GM23338 (cell line): Measurements from ENCODE around the gene ITGA2. TPM values are rescaled to one million over a fixed set of nuclear protein-coding genes. Genes with fewer than 3 reads are reported as not detected.

Experiments
- ATAC-seq: fragments of 200-7000 bp; cut with Tn5 transposase; 3 replicates; pipeline ENCODE4 v1.9.1; 2020
- DNase-seq: peaks from one replicate; pipeline ENCODE4 v3.0.0-alpha.2; 2015; ENCODE audit warnings: low spot score
- H2AFZ ChIP-seq: fragments of 200-600 bp; sonication (generic); 2 replicates; pipeline ENCODE4 v1.8.0; 2016; ENCODE audit warnings: antibody characterized with exemption, mild to moderate bottlenecking, moderate library complexity
- H3F3A ChIP-seq: fragments of 200-600 bp; sonication (generic); replicated peaks from 2 replicates; pipeline ENCODE4 v1.8.0; 2017; ENCODE audit warnings: antibody characterized with exemption, mixed run types, low read depth
- H3K27ac ChIP-seq: fragments of 200-600 bp; sonication (generic); 2 replicates; pipeline ENCODE4 v1.6.1; 2016; ENCODE audit warnings: low read depth
- H3K27me3 ChIP-seq: fragments of 200-600 bp; sonication (generic); 2 replicates; pipeline ENCODE4 v1.8.0; 2016; ENCODE audit warnings: mild to moderate bottlenecking, mixed run types, moderate library complexity; ENCODE audit not compliant: insufficient read depth
- H3K36me3 ChIP-seq: fragments of 200-600 bp; sonication (generic); 2 replicates; pipeline ENCODE4 v1.8.0; 2016; ENCODE audit warnings: mild to moderate bottlenecking; ENCODE audit not compliant: insufficient read depth
- H3K4me1 ChIP-seq: fragments of 200-600 bp; sonication (generic); 2 replicates; pipeline ENCODE4 v1.8.0; 2016; ENCODE audit warnings: mild to moderate bottlenecking, moderate library complexity; ENCODE audit not compliant: insufficient read depth
- H3K4me2 ChIP-seq: fragments of 200-600 bp; sonication (generic); 2 replicates; pipeline ENCODE4 v1.7.1; 2017; ENCODE audit warnings: mixed run types
- H3K4me3 ChIP-seq: fragments of 200-600 bp; sonication (generic); 2 replicates; pipeline ENCODE4 v1.6.1; 2016; ENCODE audit warnings: mixed run types
- H3K79me2 ChIP-seq: fragments of 200-600 bp; sonication (generic); replicated peaks from 2 replicates; pipeline ENCODE4 v1.8.0; 2017; ENCODE audit warnings: mild to moderate bottlenecking; ENCODE audit not compliant: insufficient read depth
- H3K9me2 ChIP-seq: fragments of 200-600 bp; sonication (generic); 2 replicates; pipeline ENCODE4 v1.8.0; 2017; ENCODE audit not compliant: insufficient read depth
- H4K20me1 ChIP-seq: fragments of 200-600 bp; sonication (generic); replicated peaks from 2 replicates; pipeline ENCODE4 v1.8.0; 2017; ENCODE audit warnings: mild to moderate bottlenecking; ENCODE audit not compliant: insufficient read depth
- H3K27ac Mint-ChIP-seq: 2 replicates; pipeline ENCODE4 v1.8.0; 2020; ENCODE audit warnings: inconsistent platforms, mild to moderate bottlenecking, moderate library complexity, mixed read lengths
- H3K27me3 Mint-ChIP-seq: 3 replicates; pipeline ENCODE4 v1.8.0; 2022; ENCODE audit warnings: low read depth, mild to moderate bottlenecking, moderate library complexity, mixed read lengths, inconsistent platforms; ENCODE audit not compliant: insufficient read depth, poor library complexity
- H3K36me3 Mint-ChIP-seq: 3 replicates; pipeline ENCODE4 v1.8.0; 2021; ENCODE audit warnings: low read depth, mild to moderate bottlenecking, inconsistent platforms, moderate library complexity, mixed read lengths
- H3K4me1 Mint-ChIP-seq: 3 replicates; pipeline ENCODE4 v1.8.0; 2020; ENCODE audit warnings: mild to moderate bottlenecking, inconsistent platforms, mixed read lengths
- H3K4me3 Mint-ChIP-seq: 3 replicates; pipeline ENCODE4 v1.8.0; 2021; ENCODE audit warnings: moderate library complexity, mild to moderate bottlenecking, inconsistent platforms, mixed read lengths
- H3K9me3 Mint-ChIP-seq: 3 replicates; pipeline ENCODE4 v1.8.0; 2020; ENCODE audit warnings: moderate library complexity, mild to moderate bottlenecking, inconsistent platforms, mixed read lengths
- CREB1 ChIP-seq: fragments of 250-450 bp; sonication (Bioruptor Pico); IDR thresholded peaks from 2 replicates; pipeline ENCODE4 v1.5.0; 2020; ENCODE audit warnings: low read depth, mild to moderate bottlenecking, moderate library complexity
- ETS1 ChIP-seq: IDR thresholded peaks from 2 replicates; pipeline ENCODE4 v1.6.1; 2016; ENCODE audit warnings: antibody characterized with exemption
- EZH2 ChIP-seq: fragments of 200-600 bp; sonication (generic); IDR thresholded peaks from one replicate; pipeline ENCODE4 v1.8.0; 2017; ENCODE audit warnings: antibody characterized with exemption, mild to moderate bottlenecking, low read depth; ENCODE audit not compliant: unreplicated experiment
- EZH2phosphoT487 ChIP-seq: fragments of 200-600 bp; sonication (generic); IDR thresholded peaks from one replicate; pipeline ENCODE4 v1.8.1; 2018; ENCODE audit warnings: antibody characterized with exemption; ENCODE audit not compliant: unreplicated experiment
- JUNB ChIP-seq: IDR thresholded peaks from one replicate; pipeline ENCODE4 v1.6.1; 2016; ENCODE audit warnings: antibody characterized with exemption; ENCODE audit not compliant: unreplicated experiment
- NANOG ChIP-seq: IDR thresholded peaks from 2 replicates; pipeline ENCODE4 v1.6.1; 2016; ENCODE audit warnings: antibody characterized with exemption, borderline replicate concordance
- REST ChIP-seq: IDR thresholded peaks from one replicate; pipeline ENCODE4 v1.6.1; 2018; ENCODE audit warnings: antibody characterized with exemption; ENCODE audit not compliant: unreplicated experiment
- STAT1 ChIP-seq: IDR thresholded peaks from one replicate; pipeline ENCODE4 v1.6.1; 2016; ENCODE audit warnings: antibody characterized with exemption; ENCODE audit not compliant: unreplicated experiment
- ZNF114 ChIP-seq: fragments of 250-450 bp; sonication (Bioruptor Pico); IDR thresholded peaks from 2 replicates; pipeline ENCODE4 v1.5.0; 2020; ENCODE audit warnings: mild to moderate bottlenecking, moderate library complexity
- ZNF331 ChIP-seq: fragments of 250-450 bp; sonication (Bioruptor Pico); IDR thresholded peaks from 2 replicates; pipeline ENCODE4 v1.5.0; 2020; ENCODE audit warnings: low read depth, mild to moderate bottlenecking, moderate library complexity
- polyA plus RNA-seq: library from polyadenylated mRNA; unstranded; fragments of >200 nt; fragmentation: Nextera tagmentation; extraction: Ambion mirVana; gene quantifications from 2 replicates; pipeline ENCODE4 v1.2.1, GENCODE V29; 2016
- total RNA-seq: library from RNA; depleted of rRNA; stranded (reverse); fragments of >200 nt; shearing (Covaris generic); gene quantifications from 2 replicates; pipeline ENCODE4 v1.2.3, GENCODE V29; 2014
- TF ChIP-seq, protein P1 (sequence below): fragments of 250-450 bp; sonication (Bioruptor Pico); IDR thresholded peaks from 2 replicates; pipeline ENCODE4 v1.5.0; 2020; ENCODE audit warnings: mild to moderate bottlenecking, moderate library complexity

Gene ITGA2
- total and polyA plus RNA-seq, 2 experiments from 2014 or later = 2.6 to 7.1 TPM

DNA sequence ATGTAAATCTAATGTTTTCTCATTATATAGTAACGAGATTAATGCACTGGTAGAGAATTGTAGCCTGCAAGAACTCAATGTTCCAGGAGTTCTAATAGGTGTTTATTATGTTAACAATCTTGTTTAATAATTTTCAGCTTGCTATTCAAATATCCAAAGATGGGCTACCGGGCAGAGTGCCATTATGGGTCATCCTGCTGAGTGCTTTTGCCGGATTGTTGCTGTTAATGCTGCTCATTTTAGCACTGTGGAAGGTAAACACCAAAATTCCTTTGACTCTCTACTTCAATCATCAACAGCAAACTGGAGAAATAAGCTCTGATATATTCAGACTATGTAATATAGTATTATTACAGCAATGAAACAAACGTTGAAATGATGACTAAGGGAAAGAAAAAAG lies 41.9 kb upstream of the ITGA2 start:
- no peaks in the 10 kb centered on the region for H4K20me1 ChIP-seq
- Mint-ChIP-seq H3K27ac (no peak overlapping the region), H3K27me3 (no peaks in the 10 kb centered on the region), H3K4me1 (no peaks in the 10 kb centered on the region), H3K36me3 (no peaks in the 10 kb centered on the region), H3K4me3 (no peak overlapping the region), H3K9me3 (no peaks in the 10 kb centered on the region)
- ATAC-seq = no peak
- no peaks in the 10 kb centered on the region for H3F3A ChIP-seq
- TF ChIP-seq ZNF331 (CRISPR knock-in tag) (no peak), REST (no peak), STAT1 (no peak), EZH2 (no peak), JUNB (no peak)
- no peaks in the 10 kb centered on the region for H3K27me3 ChIP-seq
- H3K27ac ChIP-seq = no peak overlapping the region
- H3K4me3 ChIP-seq = no peak overlapping the region
- no peaks in the 10 kb centered on the region for H3K9me2 ChIP-seq
- no peaks in the 10 kb centered on the region for H3K79me2 ChIP-seq
- no peak overlapping the region for H2AFZ ChIP-seq
- no peak for DNase-seq
- H3K4me1 ChIP-seq = no peaks in the 10 kb centered on the region
- no peak overlapping the region for H3K4me2 ChIP-seq
- no peaks in the 10 kb centered on the region for H3K36me3 ChIP-seq

DNA sequence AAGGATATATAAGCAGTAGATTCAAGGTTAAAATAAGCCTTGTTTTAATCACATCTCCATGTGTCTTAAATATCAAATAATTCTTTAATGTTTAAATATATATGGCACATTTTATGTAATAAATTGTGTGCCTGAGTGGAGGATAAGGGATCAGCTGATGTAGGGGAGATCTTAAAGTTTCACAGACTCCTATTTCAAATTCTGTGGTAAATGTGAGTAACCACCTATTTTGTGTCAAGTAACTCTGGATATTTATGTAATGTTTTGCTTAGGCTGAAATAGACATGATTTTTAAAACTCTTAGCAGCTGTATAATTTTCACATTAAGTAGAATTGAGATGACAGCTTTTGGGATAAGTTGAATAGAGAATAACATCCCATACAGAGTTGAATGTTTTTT lies 41.3 kb upstream of the ITGA2 start:
- ATAC-seq (no peak), DNase-seq (no peak)
- no peaks in the 10 kb centered on the region for H3K4me1 ChIP-seq
- no peak overlapping the region for H3K4me3 ChIP-seq
- H4K20me1 ChIP-seq = no peaks in the 10 kb centered on the region
- no peaks in the 10 kb centered on the region for H3K79me2 ChIP-seq
- no peak overlapping the region for H3K4me2 ChIP-seq
- TF ChIP-seq EZH2phosphoT487 (no peak), NANOG (no peak), EZH2 (no peak), CREB1 (CRISPR knock-in tag) (no peak), STAT1 (no peak), JUNB (no peak), ZNF114 (CRISPR knock-in tag) (no peak), ETS1 (no peak)
- TF ChIP-seq, protein P1, sequence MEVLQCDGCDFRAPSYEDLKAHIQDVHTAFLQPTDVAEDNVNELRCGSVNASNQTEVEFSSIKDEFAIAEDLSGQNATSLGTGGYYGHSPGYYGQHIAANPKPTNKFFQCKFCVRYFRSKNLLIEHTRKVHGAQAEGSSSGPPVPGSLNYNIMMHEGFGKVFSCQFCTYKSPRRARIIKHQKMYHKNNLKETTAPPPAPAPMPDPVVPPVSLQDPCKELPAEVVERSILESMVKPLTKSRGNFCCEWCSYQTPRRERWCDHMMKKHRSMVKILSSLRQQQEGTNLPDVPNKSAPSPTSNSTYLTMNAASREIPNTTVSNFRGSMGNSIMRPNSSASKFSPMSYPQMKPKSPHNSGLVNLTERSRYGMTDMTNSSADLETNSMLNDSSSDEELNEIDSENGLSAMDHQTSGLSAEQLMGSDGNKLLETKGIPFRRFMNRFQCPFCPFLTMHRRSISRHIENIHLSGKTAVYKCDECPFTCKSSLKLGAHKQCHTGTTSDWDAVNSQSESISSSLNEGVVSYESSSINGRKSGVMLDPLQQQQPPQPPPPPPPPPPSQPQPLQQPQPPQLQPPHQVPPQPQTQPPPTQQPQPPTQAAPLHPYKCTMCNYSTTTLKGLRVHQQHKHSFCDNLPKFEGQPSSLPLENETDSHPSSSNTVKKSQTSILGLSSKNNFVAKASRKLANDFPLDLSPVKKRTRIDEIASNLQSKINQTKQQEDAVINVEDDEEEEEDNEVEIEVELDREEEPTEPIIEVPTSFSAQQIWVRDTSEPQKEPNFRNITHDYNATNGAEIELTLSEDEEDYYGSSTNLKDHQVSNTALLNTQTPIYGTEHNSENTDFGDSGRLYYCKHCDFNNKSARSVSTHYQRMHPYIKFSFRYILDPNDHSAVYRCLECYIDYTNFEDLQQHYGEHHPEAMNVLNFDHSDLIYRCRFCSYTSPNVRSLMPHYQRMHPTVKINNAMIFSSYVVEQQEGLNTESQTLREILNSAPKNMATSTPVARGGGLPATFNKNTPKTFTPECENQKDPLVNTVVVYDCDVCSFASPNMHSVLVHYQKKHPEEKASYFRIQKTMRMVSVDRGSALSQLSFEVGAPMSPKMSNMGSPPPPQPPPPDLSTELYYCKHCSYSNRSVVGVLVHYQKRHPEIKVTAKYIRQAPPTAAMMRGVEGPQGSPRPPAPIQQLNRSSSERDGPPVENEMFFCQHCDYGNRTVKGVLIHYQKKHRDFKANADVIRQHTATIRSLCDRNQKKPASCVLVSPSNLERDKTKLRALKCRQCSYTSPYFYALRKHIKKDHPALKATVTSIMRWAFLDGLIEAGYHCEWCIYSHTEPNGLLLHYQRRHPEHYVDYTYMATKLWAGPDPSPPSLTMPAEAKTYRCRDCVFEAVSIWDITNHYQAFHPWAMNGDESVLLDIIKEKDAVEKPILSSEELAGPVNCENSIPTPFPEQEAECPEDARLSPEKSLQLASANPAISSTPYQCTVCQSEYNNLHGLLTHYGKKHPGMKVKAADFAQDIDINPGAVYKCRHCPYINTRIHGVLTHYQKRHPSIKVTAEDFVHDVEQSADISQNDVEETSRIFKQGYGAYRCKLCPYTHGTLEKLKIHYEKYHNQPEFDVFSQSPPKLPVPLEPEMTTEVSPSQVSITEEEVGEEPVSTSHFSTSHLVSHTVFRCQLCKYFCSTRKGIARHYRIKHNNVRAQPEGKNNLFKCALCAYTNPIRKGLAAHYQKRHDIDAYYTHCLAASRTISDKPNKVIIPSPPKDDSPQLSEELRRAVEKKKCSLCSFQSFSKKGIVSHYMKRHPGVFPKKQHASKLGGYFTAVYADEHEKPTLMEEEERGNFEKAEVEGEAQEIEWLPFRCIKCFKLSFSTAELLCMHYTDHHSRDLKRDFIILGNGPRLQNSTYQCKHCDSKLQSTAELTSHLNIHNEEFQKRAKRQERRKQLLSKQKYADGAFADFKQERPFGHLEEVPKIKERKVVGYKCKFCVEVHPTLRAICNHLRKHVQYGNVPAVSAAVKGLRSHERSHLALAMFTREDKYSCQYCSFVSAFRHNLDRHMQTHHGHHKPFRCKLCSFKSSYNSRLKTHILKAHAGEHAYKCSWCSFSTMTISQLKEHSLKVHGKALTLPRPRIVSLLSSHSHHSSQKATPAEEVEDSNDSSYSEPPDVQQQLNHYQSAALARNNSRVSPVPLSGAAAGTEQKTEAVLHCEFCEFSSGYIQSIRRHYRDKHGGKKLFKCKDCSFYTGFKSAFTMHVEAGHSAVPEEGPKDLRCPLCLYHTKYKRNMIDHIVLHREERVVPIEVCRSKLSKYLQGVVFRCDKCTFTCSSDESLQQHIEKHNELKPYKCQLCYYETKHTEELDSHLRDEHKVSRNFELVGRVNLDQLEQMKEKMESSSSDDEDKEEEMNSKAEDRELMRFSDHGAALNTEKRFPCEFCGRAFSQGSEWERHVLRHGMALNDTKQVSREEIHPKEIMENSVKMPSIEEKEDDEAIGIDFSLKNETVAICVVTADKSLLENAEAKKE (CRISPR knock-in tag) = no peak
- no peaks in the 10 kb centered on the region for H3K27me3 Mint-ChIP-seq
- H3K27ac Mint-ChIP-seq = no peak overlapping the region
- no peaks in the 10 kb centered on the region for H3K4me1 Mint-ChIP-seq
- no peaks in the 10 kb centered on the region for H3K27me3 ChIP-seq
- no peaks in the 10 kb centered on the region for H3F3A ChIP-seq
- H3K9me2 ChIP-seq = no peaks in the 10 kb centered on the region
- no peaks in the 10 kb centered on the region for H3K36me3 ChIP-seq
- no peak overlapping the region for H3K27ac ChIP-seq
- H2AFZ ChIP-seq = no peak overlapping the region
- no peak overlapping the region for H3K4me3 Mint-ChIP-seq
- no peaks in the 10 kb centered on the region for H3K9me3 Mint-ChIP-seq
- no peaks in the 10 kb centered on the region for H3K36me3 Mint-ChIP-seq
